ENCODE results near the gene FBLN5.

DNA sequence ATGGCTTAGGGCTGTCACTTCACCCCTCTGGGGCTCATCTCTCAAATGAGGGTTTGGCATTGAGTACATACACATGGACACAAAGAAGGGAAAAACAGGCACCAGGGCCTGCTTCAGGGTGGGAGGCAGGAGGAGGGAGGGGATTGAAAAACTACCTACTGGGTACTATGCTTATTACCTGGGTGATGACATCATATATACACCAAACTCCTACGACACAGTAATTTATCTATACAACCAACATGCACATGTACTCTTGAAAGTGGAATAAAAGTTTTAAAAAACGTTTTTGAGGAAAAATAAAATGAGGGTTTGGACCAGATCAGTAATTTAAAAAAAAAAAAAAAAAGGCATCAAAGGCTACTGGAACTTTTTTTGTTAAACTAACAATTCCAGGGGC lies 76.6 kb downstream of the FBLN5 start:
- TF ChIP-seq, protein P1, sequence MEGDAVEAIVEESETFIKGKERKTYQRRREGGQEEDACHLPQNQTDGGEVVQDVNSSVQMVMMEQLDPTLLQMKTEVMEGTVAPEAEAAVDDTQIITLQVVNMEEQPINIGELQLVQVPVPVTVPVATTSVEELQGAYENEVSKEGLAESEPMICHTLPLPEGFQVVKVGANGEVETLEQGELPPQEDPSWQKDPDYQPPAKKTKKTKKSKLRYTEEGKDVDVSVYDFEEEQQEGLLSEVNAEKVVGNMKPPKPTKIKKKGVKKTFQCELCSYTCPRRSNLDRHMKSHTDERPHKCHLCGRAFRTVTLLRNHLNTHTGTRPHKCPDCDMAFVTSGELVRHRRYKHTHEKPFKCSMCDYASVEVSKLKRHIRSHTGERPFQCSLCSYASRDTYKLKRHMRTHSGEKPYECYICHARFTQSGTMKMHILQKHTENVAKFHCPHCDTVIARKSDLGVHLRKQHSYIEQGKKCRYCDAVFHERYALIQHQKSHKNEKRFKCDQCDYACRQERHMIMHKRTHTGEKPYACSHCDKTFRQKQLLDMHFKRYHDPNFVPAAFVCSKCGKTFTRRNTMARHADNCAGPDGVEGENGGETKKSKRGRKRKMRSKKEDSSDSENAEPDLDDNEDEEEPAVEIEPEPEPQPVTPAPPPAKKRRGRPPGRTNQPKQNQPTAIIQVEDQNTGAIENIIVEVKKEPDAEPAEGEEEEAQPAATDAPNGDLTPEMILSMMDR (IDR thresholded peaks at IDR 0.05): no peak
- no peak for TF ChIP-seq POLR2A (IDR thresholded peaks at IDR 0.05)

Measured in breast epithelium (tissue), 3 donors.